AG04450 (cell line): ENCODE results near the gene REG3A. TPM values are rescaled to one million over a fixed set of nuclear protein-coding genes. Genes with fewer than 3 reads are reported as not detected.

Source experiments
- CTCF ChIA-PET: fragments of 300-600, 350-600 bp; formaldehyde crosslinking; extraction: SDS; loops from one replicate; lab custom pipeline; 2022; ENCODE audit warnings: antibody characterized with exemption, inconsistent platforms; lab: Charles Lee
- POLR2A ChIA-PET: fragments of 350-600 bp; formaldehyde crosslinking; extraction: SDS; loops from one replicate; lab custom pipeline; 2021; ENCODE audit warnings: antibody characterized with exemption, inconsistent platforms; lab: Yijun Ruan, JAX
- DNase-seq: peaks from one replicate; pipeline ENCODE4 v3.0.0-alpha.2; 2011; ENCODE audit warnings: low read depth, low spot score
- H3K27ac ChIP-seq: one replicate; pipeline ENCODE4 v1.5.1; 2012; ENCODE audit warnings: low read depth, low read length, control low read depth
- H3K27me3 ChIP-seq: one replicate; pipeline ENCODE4 v1.6.0; 2012; ENCODE audit warnings: low read length; ENCODE audit not compliant: control insufficient read depth, insufficient read depth
- H3K4me3 ChIP-seq: 2 replicates; pipeline ENCODE4 v1.5.1; 2011; ENCODE audit warnings: mild to moderate bottlenecking, low read depth, low read length, control low read depth
- H3K9me3 ChIP-seq: 2 replicates; pipeline ENCODE4 v1.5.1; 2012; ENCODE audit warnings: low read length; ENCODE audit not compliant: control insufficient read depth, insufficient read depth
- CTCF ChIP-seq: IDR thresholded peaks from 2 replicates; pipeline ENCODE4 v1.5.1; 2011; ENCODE audit warnings: low read depth, low read length, control low read depth, inconsistent platforms
- polyA plus RNA-seq: library from polyadenylated mRNA; depleted of rRNA; stranded (reverse); fragments of >200 nt; gene quantifications from 2 replicates; pipeline ENCODE4 v1.2.3, GENCODE V29; 2011

The REG3A gene
- polyA plus RNA-seq, 1 experiment, result not detected

GRCh38 chr2:79138385-79138784, 21.2 kb downstream of the REG3A start:
- no peak overlapping the region for H3K4me3 ChIP-seq
- CTCF ChIA-PET, result no interaction called here

GRCh38 chr2:79131687-79132086, 27.9 kb downstream of the REG3A start:
- ChIA-PET CTCF (no interaction called here), POLR2A (no interaction called here)
- no peaks in the 10 kb centered on the region for H3K27me3 ChIP-seq
- H3K9me3 ChIP-seq, result peaks cover 19% of the 10 kb centered on the region; the same call in 1 of the 2 replicates
- no peak overlapping the region for H3K4me3 ChIP-seq
- no peak overlapping the region for H3K27ac ChIP-seq
- no peak for TF ChIP-seq CTCF
- DNase-seq, result no peak

More at GRCh38 chr2:79138385-79138784, 21.2 kb downstream of the REG3A start:
- peaks cover 14% of the 10 kb centered on the region for H3K9me3 ChIP-seq
- POLR2A ChIA-PET, result no interaction called here
- DNase-seq, result no peak
- TF ChIP-seq CTCF, result no peak
- no peak overlapping the region for H3K27ac ChIP-seq
- no peaks in the 10 kb centered on the region for H3K27me3 ChIP-seq

GRCh38 chr2:79129804-79130203, 29.7 kb downstream of the REG3A start:
- no peak for DNase-seq
- H3K4me3 ChIP-seq, result no peak overlapping the region
- ChIA-PET POLR2A (no interaction called here), CTCF (no interaction called here)
- no peaks in the 10 kb centered on the region for H3K27me3 ChIP-seq
- no peak for TF ChIP-seq CTCF
- peaks cover 14% of the 10 kb centered on the region; the same call in 1 of the 2 replicates for H3K9me3 ChIP-seq
- H3K27ac ChIP-seq, result no peak overlapping the region

- Histone ChIP-seq H3K27me3 (no peaks in the 10 kb centered on the region), H3K27ac (no peak overlapping the region), H3K9me3 (peaks cover 14% of the 10 kb centered on the region; the same call in 1 of the 2 replicates), H3K4me3 (no peak overlapping the region)
- ChIA-PET CTCF (no interaction called here), POLR2A (no interaction called here)
- TF ChIP-seq CTCF, result no peak
- no peak for DNase-seq
Observed at GRCh38 chr2:79129260-79129659, 30.3 kb downstream of the REG3A start.

GRCh38 chr2:79128406-79128805, 31.1 kb downstream of the REG3A start:
- POLR2A ChIA-PET, result no interaction called here
- CTCF ChIA-PET, result no interaction called here
- H3K9me3 ChIP-seq, result peaks cover 8% of the 10 kb centered on the region; the same call in 1 of the 2 replicates
- no peaks in the 10 kb centered on the region for H3K27me3 ChIP-seq
- TF ChIP-seq CTCF, result no peak
- DNase-seq, result no peak
- no peak overlapping the region for H3K27ac ChIP-seq
- H3K4me3 ChIP-seq, result no peak overlapping the region
